C1 segment of cervical spinal cord (tissue), 14 donors: Measurements from ENCODE around the gene BFSP1.

Experiments used
- DNase-seq, 14 donors: peaks; one replicate each; lab custom pipeline; 2025; lab: John Stamatoyannopoulos, UW

BFSP1 gene

GRCh38 chr20:17530716-17531664 lies at the start of gene BFSP1:
BFSP1 (minus strand) TSS chr20:17531379; CDS start chr20:17531329, 50 bp downstream.
- peak in 10 of 14 donors; percentile 17 to 75 (median 48) for DNase-seq

GRCh38 chr20:17580895-17581294 lies 49.7 kb upstream of the BFSP1 start:
- no peak for DNase-seq

- DNase-seq, result no peak
These were observed 48.3 kb upstream of the BFSP1 start for GRCh38 chr20:17579369-17580039.

GRCh38 chr20:17576215-17576614 lies 45.0 kb upstream of the BFSP1 start:
- no peak for DNase-seq

GRCh38 chr20:17573463-17573862 lies 42.3 kb upstream of the BFSP1 start:
- no peak for DNase-seq

- DNase-seq, result no peak
These were observed 41.0 kb upstream of the BFSP1 start for GRCh38 chr20:17572034-17572638.

- DNase-seq, result no peak
These were observed 40.0 kb upstream of the BFSP1 start for GRCh38 chr20:17571153-17571527.

- peak in 13 of 14 donors; percentile 31 to 83 (median 66) for DNase-seq
These were observed 39.4 kb upstream of the BFSP1 start for GRCh38 chr20:17570347-17571152.

- DNase-seq, result peak; percentile 27 to 92 (median 82)
These were observed 38.6 kb upstream of the BFSP1 start, which contains the start of gene DSTN for GRCh38 chr20:17569616-17570346. DSTN (plus strand) TSS chr20:17570075; CDS start chr20:17570209, 134 bp downstream.

- peak in 11 of 14 donors; percentile 13 to 60 (median 42) for DNase-seq
These were observed 37.9 kb upstream of the BFSP1 start for GRCh38 chr20:17568972-17569521.

GRCh38 chr20:17568045-17568788 lies 37.0 kb upstream of the BFSP1 start:
- no peak for DNase-seq

- DNase-seq, result no peak
These were observed 35.2 kb upstream of the BFSP1 start for GRCh38 chr20:17566345-17566744.

GRCh38 chr20:17565169-17565845 lies 34.1 kb upstream of the BFSP1 start:
- no peak for DNase-seq

GRCh38 chr20:17562804-17563305 lies 31.7 kb upstream of the BFSP1 start:
- no peak for DNase-seq

- no peak for DNase-seq
These were observed 29.3 kb upstream of the BFSP1 start for GRCh38 chr20:17560344-17561074.

GRCh38 chr20:17559338-17559737 lies 28.2 kb upstream of the BFSP1 start:
- no peak for DNase-seq

GRCh38 chr20:17558941-17559304 lies 27.7 kb upstream of the BFSP1 start:
- no peak for DNase-seq
